D721Med (cell line): ENCODE results near the gene CLK2.
"Not testable (repeated sequence)": the region's sequence is repeated elsewhere in the genome, so short reads cannot be mapped to it uniquely, and the experiment has no call there.

Source experiments
- DNase-seq: peaks from one replicate; pipeline ENCODE4 v3.0.0; 2011; ENCODE audit warnings: low spot score; ENCODE audit not compliant: insufficient read length
- FAIRE-seq: peaks from 2 replicates; lab custom pipeline; 2011; peaks lifted over from hg19 to GRCh38; lab: Jason Lieb, UNC
- CTCF ChIP-seq: IDR thresholded peaks from 2 replicates; pipeline ENCODE4 v1.5.1; 2012; ENCODE audit warnings: mild to moderate bottlenecking, control low read depth; ENCODE audit not compliant: insufficient read depth; ENCODE audit errors: missing control alignments

Gene CLK2

DNA sequence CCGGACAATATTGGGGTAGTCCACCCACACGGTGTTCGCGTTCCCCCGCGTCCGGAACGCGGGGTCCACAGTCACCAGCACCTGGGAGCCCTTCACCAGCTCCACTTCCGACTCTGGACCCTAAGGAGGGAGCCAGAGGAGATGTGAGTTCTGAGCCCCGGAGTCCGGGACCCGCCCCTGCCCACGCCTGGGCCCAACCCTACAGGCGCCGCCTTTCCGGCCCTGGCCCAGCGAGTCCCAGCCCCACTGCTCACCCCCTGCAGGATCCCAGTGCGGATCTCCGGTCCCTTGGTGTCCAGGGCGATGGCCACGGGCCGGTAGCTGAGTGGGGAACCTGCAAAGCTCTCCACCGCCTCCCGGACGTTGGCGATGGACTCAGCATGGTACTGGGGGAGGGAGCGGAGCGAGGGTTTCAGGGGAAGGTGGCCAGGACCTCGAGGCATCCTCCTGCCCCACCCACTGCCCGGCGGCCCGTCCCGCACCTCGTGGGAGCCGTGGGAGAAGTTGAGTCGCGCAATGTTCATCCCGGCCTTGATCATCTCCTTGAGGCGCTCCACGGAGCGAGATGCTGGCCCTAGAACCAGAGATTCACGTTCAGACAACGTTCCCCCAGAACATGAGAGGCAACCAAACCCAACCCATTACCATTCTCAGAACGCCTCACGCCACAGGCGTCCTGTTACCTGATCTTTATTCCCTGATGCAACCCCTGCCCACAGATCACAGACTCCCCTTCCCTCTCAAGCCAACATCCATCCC lies 22.1 kb upstream of the CLK2 start:
- FAIRE-seq (no peak), DNase-seq (no peak)
- no peak for TF ChIP-seq CTCF

DNA sequence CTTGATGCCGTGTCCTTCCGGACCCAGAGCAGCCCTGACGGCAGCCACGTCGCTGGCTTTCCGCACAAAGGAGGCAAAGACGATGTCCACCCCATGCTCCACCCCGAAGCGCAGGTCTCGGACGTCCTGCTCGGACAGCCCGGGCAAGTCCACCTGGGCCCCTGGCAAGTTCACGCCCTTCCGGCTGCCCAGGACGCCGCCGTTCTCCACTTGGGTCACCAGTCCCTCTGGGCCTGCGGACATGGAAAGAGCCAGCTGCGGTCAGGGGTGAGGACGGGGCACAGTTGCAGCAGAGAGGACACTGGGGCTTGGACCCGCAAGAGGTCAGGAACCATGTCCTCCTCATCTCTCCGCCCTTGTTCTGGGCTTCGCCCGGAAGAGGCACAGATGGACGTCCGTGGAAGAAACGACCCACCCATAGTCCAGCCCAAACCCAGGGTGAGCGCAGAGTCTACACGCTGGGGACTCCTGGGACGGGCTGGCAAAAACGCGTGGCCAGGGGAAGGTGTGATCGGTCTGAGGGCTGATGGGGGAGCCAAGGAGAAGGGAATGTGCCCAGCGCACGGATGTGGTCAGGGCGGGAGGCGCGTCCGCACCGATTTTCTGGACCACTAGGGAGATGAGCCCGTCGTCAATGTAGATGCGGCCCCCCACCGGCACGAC lies 21.3 kb upstream of the CLK2 start:
- FAIRE-seq (no peak), DNase-seq (no peak)
- TF ChIP-seq CTCF, result no peak

DNA sequence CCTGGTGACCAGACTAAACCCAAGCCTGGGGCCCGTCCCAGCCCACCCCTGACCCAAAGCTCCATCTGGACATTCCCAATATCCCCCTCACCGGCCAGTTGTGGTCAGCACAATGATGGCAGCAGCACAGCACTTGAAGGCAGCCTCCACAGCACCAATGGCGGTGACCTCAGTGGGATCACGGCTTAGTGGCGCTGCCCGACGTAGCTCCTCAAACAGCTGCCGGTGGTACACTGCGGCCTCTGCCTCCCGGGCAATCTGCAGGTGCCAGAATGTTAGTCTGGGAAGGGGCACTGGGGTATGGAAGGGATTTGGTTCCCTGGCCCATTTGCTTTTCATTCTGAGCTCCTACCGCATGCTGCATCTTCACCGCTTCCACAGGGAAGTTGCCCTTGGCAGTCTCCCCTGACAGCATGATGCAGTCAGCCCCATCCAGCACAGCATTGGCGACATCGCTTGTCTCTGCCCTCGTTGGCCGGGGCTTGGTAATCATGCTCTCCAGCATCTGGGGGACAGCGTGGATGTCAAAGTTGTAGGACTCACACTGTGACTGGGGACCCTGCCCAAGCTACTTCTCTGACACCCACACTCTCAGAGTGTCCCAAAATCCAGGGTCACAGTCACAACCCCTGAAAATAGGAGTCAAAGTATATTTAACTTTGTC lies 19.9 kb upstream of the CLK2 start:
- no peak for DNase-seq
- FAIRE-seq, result no peak
- no peak for TF ChIP-seq CTCF

GRCh38 chr1:155291006-155291405 lies 17.7 kb upstream of the CLK2 start:
- FAIRE-seq, result not testable (repeated sequence)

GRCh38 chr1:155287987-155288543 lies 14.8 kb upstream of the CLK2 start:
- FAIRE-seq (no peak), DNase-seq (no peak)
- TF ChIP-seq CTCF, result no peak

More at GRCh38 chr1:155291006-155291405, 17.7 kb upstream of the CLK2 start:
- DNase-seq, result not testable (repeated sequence)

GRCh38 chr1:155286544-155286943 lies 13.2 kb upstream of the CLK2 start:
- DNase-seq (no peak), FAIRE-seq (no peak)
- TF ChIP-seq CTCF, result no peak

DNA sequence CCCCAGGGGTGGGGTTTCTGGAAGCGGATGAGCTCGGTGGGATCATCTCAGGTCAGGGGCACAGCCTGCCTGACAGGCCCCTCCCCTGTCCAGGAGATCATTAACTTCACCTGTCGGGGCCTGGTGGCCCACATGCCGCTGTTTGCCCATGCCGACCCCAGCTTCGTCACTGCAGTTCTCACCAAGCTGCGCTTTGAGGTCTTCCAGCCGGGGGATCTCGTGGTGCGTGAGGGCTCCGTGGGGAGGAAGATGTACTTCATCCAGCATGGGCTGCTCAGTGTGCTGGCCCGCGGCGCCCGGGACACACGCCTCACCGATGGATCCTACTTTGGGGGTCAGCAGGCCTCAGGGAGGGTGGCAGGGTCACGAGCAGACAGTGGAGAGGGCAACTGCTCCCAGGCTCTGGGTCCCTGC lies 12.3 kb upstream of the CLK2 start:
- TF ChIP-seq CTCF, result no peak
- DNase-seq (no peak), FAIRE-seq (no peak)
